GM10248 (cell line): Measurements from ENCODE around the gene TRAPPC3L.
A peak's percentile ranks its signal among the peaks of the same experiment; 100 is the strongest.

Source experiments
- CTCF ChIA-PET: fragments of 300-600 bp; sonication (Branson Sonifier 250); formaldehyde crosslinking; extraction: SDS; loops from one replicate; lab custom pipeline; 2021; ENCODE audit warnings: antibody characterized with exemption; lab: Yijun Ruan, JAX
- POLR2A ChIA-PET: fragments of 350-650 bp; sonication (Branson Sonifier 250); formaldehyde crosslinking; extraction: SDS; loops from one replicate; lab custom pipeline; 2020; ENCODE audit warnings: antibody characterized with exemption; lab: Yijun Ruan, JAX
- DNase-seq: peaks from one replicate; pipeline ENCODE4 v3.0.0; 2012; ENCODE audit errors: extremely low spot score
- TF ChIP-seq, protein P1 (sequence below): IDR thresholded peaks from 2 replicates; pipeline ENCODE4 v1.5.1; 2012; ENCODE audit warnings: mild to moderate bottlenecking, low read depth; ENCODE audit errors: extremely low read depth, missing control alignments, control extremely low read depth

The TRAPPC3L gene

GRCh38 chr6:116536216-116536621 lies 9.3 kb downstream of the TRAPPC3L start:
- ChIA-PET CTCF (interaction anchor here (1.0 to 4.2 kb wide), 14 partner anchors 10 to 328 kb away, joined by 3 to 32 read pairs (median 6); partner anchors contain the start of genes CALHM4, CALHM5 and TSPYL1), POLR2A (no interaction called here)
- TF ChIP-seq, protein P1, sequence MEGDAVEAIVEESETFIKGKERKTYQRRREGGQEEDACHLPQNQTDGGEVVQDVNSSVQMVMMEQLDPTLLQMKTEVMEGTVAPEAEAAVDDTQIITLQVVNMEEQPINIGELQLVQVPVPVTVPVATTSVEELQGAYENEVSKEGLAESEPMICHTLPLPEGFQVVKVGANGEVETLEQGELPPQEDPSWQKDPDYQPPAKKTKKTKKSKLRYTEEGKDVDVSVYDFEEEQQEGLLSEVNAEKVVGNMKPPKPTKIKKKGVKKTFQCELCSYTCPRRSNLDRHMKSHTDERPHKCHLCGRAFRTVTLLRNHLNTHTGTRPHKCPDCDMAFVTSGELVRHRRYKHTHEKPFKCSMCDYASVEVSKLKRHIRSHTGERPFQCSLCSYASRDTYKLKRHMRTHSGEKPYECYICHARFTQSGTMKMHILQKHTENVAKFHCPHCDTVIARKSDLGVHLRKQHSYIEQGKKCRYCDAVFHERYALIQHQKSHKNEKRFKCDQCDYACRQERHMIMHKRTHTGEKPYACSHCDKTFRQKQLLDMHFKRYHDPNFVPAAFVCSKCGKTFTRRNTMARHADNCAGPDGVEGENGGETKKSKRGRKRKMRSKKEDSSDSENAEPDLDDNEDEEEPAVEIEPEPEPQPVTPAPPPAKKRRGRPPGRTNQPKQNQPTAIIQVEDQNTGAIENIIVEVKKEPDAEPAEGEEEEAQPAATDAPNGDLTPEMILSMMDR, result peak; percentile 81
- DNase-seq, result peak; percentile 34

DNA sequence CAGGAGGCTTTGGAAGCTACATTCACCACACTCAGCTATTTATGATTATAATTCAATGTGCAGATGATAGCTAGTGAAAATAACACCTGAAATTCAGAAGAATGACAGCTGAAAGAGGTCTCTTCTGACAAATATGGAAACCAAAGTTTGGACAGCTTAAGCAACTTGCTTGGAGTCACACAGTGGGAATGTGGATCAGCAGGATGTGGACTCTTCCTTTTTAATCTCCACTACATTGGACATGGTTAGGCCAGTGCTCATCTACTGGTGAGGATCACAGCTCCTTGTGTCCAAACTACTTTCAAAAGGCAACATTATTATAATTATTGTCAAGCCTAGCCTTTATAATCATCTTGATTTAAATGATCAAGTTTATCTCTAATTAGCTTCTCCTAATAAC lies 10.4 kb downstream of the TRAPPC3L start:
- POLR2A ChIA-PET, result no interaction called here
- TF ChIP-seq, protein P1, result no peak

DNA sequence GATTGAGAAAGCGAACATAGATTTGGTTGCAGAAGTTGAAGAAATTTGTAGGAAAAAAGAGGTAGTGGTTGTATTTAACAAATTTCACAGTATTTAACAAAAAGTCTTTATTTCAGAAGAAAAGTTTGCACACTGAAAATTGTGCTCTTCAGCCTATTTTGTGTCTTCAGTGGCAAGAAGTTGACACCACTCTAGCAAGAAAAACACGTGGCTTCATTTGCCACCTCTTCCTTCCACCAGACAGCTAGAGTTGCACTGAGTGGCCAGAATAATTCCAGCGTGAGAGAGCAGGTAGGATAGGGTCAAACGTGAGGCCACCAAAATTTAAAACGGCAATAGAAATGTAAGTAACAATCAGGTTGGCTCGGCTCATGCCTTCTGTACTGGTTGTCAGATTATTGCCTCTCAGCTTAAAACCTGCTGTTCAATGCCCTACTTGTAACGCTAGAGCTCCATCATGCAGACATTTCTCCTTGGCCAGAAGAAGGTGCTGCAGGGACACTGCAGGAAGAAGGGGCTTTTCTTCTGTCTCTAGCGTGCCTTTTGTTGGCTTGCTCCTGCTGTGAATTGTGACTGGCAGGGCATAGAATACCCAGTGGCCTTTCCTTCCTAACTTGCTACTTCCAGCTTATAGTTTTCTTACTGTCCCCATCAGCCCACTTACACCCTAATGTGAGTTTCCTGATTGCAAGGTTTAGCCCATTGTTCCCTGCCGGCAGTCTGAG lies 12.1 kb downstream of the TRAPPC3L start:
- ChIA-PET CTCF (interaction anchor here (0.7 to 4.4 kb wide), 24 partner anchors 8 to 317 kb away, joined by 3 to 62 read pairs (median 6); partner anchors contain the start of genes CALHM4, RWDD1 and TSPYL1), POLR2A (no interaction called here)
- DNase-seq, result no peak
- TF ChIP-seq, protein P1, result no peak

More for the DNA sequence above, 10.4 kb downstream of the TRAPPC3L start:
- DNase-seq, result no peak
- CTCF ChIA-PET, result interaction anchor here (0.7 to 4.4 kb wide), 34 partner anchors 11 to 327 kb away, joined by 3 to 62 read pairs (median 4); partner anchors contain the start of genes CALHM4, CALHM5, TRAPPC3L and TSPYL1

- ChIA-PET CTCF (interaction anchor here (0.7 to 4.4 kb wide), 18 partner anchors 10 to 315 kb away, joined by 3 to 62 read pairs (median 6); partner anchors contain the start of genes CALHM4, CALHM6, RWDD1 and TSPYL1), POLR2A (no interaction called here)
These were observed 13.6 kb downstream of the TRAPPC3L start for GRCh38 chr6:116531675-116532570.

GRCh38 chr6:116530436-116530835 lies 15.0 kb downstream of the TRAPPC3L start:
- CTCF ChIA-PET, result interaction anchor here (0.8 to 1.3 kb wide), 6 partner anchors 16 to 262 kb away, joined by 3 to 8 read pairs (median 4); partner anchors contain the start of gene TSPYL1
- DNase-seq, result no peak
- POLR2A ChIA-PET, result no interaction called here
- TF ChIP-seq, protein P1, result no peak

More at GRCh38 chr6:116531675-116532570, 13.6 kb downstream of the TRAPPC3L start:
- TF ChIP-seq, protein P1, result peak; percentile 76
- peak; percentile 58 for DNase-seq
